Keratinocyte (primary cell): ENCODE data around the gene CARM1. TPM values are rescaled to one million over a fixed set of nuclear protein-coding genes. Genes with fewer than 3 reads are reported as not detected.

Source experiments
- DNase-seq: peaks from one replicate; pipeline ENCODE4 v3.0.0-alpha.2; 2011; ENCODE audit warnings: low read depth, missing footprints, low spot score
- FAIRE-seq: peaks from 2 replicates; lab custom pipeline; 2011; peaks lifted over from hg19 to GRCh38; lab: Jason Lieb, UNC
- H2AFZ ChIP-seq: 2 replicates; pipeline ENCODE4 v1.6.0; 2012; ENCODE audit warnings: low read length, control low read depth, inconsistent platforms; ENCODE audit not compliant: control insufficient read depth
- H3K27ac ChIP-seq: 2 replicates; pipeline ENCODE4 v1.5.1; 2011; ENCODE audit warnings: low read length; ENCODE audit not compliant: control insufficient read depth, insufficient read depth
- H3K27me3 ChIP-seq: 3 replicates; pipeline ENCODE4 v1.6.0; 2011; ENCODE audit warnings: low read length; ENCODE audit not compliant: control insufficient read depth, insufficient read depth; ENCODE audit errors: extremely low read depth
- H3K36me3 ChIP-seq, 2 experiments: 2 replicates in 1 of 2; 3 replicates in 1 of 2; pipeline ENCODE4 v1.5.1; 2011; ENCODE audit warnings: low read length in 2 of 2, mild to moderate bottlenecking in 1 of 2; ENCODE audit not compliant: control insufficient read depth in 2 of 2, insufficient read depth in 2 of 2; ENCODE audit errors: extremely low read depth in 1 of 2
- H3K4me1 ChIP-seq: 3 replicates; pipeline ENCODE4 v1.5.1; 2011; ENCODE audit warnings: low read length; ENCODE audit not compliant: control insufficient read depth, insufficient read depth; ENCODE audit errors: extremely low read depth
- H3K4me2 ChIP-seq: 3 replicates; pipeline ENCODE4 v1.6.0; 2011; ENCODE audit warnings: low read depth, low read length; ENCODE audit not compliant: control insufficient read depth, insufficient read depth; ENCODE audit errors: extremely low read depth
- H3K4me3 ChIP-seq, 3 experiments: fragments of 200-600 bp in 1 of 3; sonication (generic) in 1 of 3; 2 replicates in 2 of 3; 3 replicates in 1 of 3; pipeline ENCODE4 v1.5.1; 2011 to 2016; ENCODE audit warnings: low read length in 3 of 3, mild to moderate bottlenecking in 3 of 3, control low read depth in 2 of 3, inconsistent platforms in 1 of 3, low read depth in 1 of 3, mixed read lengths in 1 of 3, mixed run types in 1 of 3, moderate library complexity in 1 of 3; ENCODE audit not compliant: control insufficient read depth in 2 of 3, insufficient read depth in 2 of 3; ENCODE audit errors: extremely low read depth in 1 of 3
- H3K79me2 ChIP-seq: 2 replicates; pipeline ENCODE4 v1.6.0; 2012; ENCODE audit warnings: low read length; ENCODE audit not compliant: control insufficient read depth, insufficient read depth
- H3K9ac ChIP-seq: 3 replicates; pipeline ENCODE4 v1.6.0; 2011; ENCODE audit warnings: low read length; ENCODE audit not compliant: control insufficient read depth, insufficient read depth; ENCODE audit errors: extremely low read depth
- H3K9me1 ChIP-seq: 3 replicates; pipeline ENCODE4 v1.6.0; 2011; ENCODE audit warnings: low read length; ENCODE audit not compliant: control insufficient read depth, insufficient read depth; ENCODE audit errors: extremely low read depth
- H3K9me3 ChIP-seq: 2 replicates; pipeline ENCODE4 v1.5.1; 2012; ENCODE audit warnings: low read depth, low read length; ENCODE audit not compliant: control insufficient read depth
- H4K20me1 ChIP-seq: 3 replicates; pipeline ENCODE4 v1.6.0; 2011; ENCODE audit warnings: low read length; ENCODE audit not compliant: control insufficient read depth, insufficient read depth; ENCODE audit errors: extremely low read depth
- CTCF ChIP-seq, 3 experiments: IDR thresholded peaks in 1 of 3; conservative IDR thresholded peaks in 1 of 3; optimal IDR thresholded peaks in 1 of 3; 2 replicates in 2 of 3; 3 replicates in 1 of 3; pipeline versions ENCODE3 to v1.5.1; 2011; ENCODE audit warnings: low read length in 3 of 3, mild to moderate bottlenecking in 3 of 3, moderate library complexity in 2 of 3, control low read depth in 1 of 3, inconsistent platforms in 1 of 3; ENCODE audit not compliant: insufficient read depth in 2 of 3; ENCODE audit errors: extremely low read depth in 1 of 3
- EZH2 ChIP-seq: IDR thresholded peaks from one replicate; pipeline ENCODE4 v1.6.1; 2012; ENCODE audit warnings: inconsistent platforms, mild to moderate bottlenecking, low read length, moderate library complexity
- dilution Hi-C: fragments of 300-500 bp; cut with MboI; formaldehyde crosslinking; loops from one replicate; pipeline ENCODE4 v1.7.0; 2020; ENCODE audit warnings: low sequenced_read_pairs; ENCODE audit not compliant: extremely low pct_ligation_motif_present
- polyA plus RNA-seq, 5 experiments: library from polyadenylated mRNA; depleted of rRNA in 3 of 5; stranded (reverse) in 3 of 5; stranded (forward) in 1 of 5; unstranded in 1 of 5; fragments of >200 nt; gene quantifications; 1 replicate in 1 of 5; 2 replicates in 3 of 5; 3 replicates in 1 of 5; pipeline versions ENCODE4 v1.2.1 to v1.2.3, GENCODE V29; 2011 to 2012; ENCODE audit warnings: missing spikeins in 2 of 5, low read depth in 1 of 5, low replicate concordance in 1 of 5

The CARM1 gene
- polyA plus RNA-seq, 1 donor (not counting 4 experiments of a cell fraction or from before 2014, with no cell fraction given): 22.8 TPM

GRCh38 chr19:10920781-10921180, 49.4 kb downstream of the CARM1 start:
- Histone ChIP-seq H3K4me2 (no peak overlapping the region), H3K79me2 (no peaks in the 10 kb centered on the region), H3K36me3 (peaks cover 29 to 35% of the 10 kb centered on the region in 2 experiments), H3K4me3 (no peak overlapping the region), H3K9me1 (no peaks in the 10 kb centered on the region), H4K20me1 (no peaks in the 10 kb centered on the region), H3K27me3 (no peaks in the 10 kb centered on the region), H3K9me3 (no peaks in the 10 kb centered on the region), H2AFZ (no peak overlapping the region), H3K4me1 (no peaks in the 10 kb centered on the region), H3K9ac (no peak overlapping the region), H3K27ac (no peak overlapping the region)
- FAIRE-seq: no peak
- TF ChIP-seq CTCF (optimal IDR thresholded peaks at IDR 0.05 in 1 of 3, IDR thresholded peaks at IDR 0.05 in 1 of 3, conservative IDR thresholded peaks at IDR 0.05 in 1 of 3; ENCODE audit: extremely low read depth in 1 of 3, insufficient read depth in 2 of 3, low read length in 3 of 3): no peak
- no peak for TF ChIP-seq EZH2
- dilution Hi-C loops: no loop called here
- no peak for DNase-seq

- no peak for TF ChIP-seq CTCF (optimal IDR thresholded peaks at IDR 0.05 in 1 of 3, IDR thresholded peaks at IDR 0.05 in 1 of 3, conservative IDR thresholded peaks at IDR 0.05 in 1 of 3; ENCODE audit: extremely low read depth in 1 of 3, insufficient read depth in 2 of 3, low read length in 3 of 3)
- no peak for TF ChIP-seq EZH2
- H3K4me1 ChIP-seq: no peaks in the 10 kb centered on the region
- FAIRE-seq (no peak), DNase-seq (no peak)
- peaks cover 23 to 35% of the 10 kb centered on the region in 2 experiments for H3K36me3 ChIP-seq
- H3K79me2 ChIP-seq: no peaks in the 10 kb centered on the region
- no peaks in the 10 kb centered on the region for H4K20me1 ChIP-seq
- no peaks in the 10 kb centered on the region for H3K9me3 ChIP-seq
- no peak overlapping the region for H3K4me3 ChIP-seq
- no peaks in the 10 kb centered on the region for H3K27me3 ChIP-seq
- no peak overlapping the region for H3K4me2 ChIP-seq
- no peaks in the 10 kb centered on the region for H3K9me1 ChIP-seq
- no peak overlapping the region for H3K9ac ChIP-seq
- H3K27ac ChIP-seq: no peak overlapping the region
- H2AFZ ChIP-seq: no peak overlapping the region
- dilution Hi-C loops: no loop called here
These were observed 50.0 kb downstream of the CARM1 start for GRCh38 chr19:10921199-10921909.
